IPS-18a (cell line): Measurements from ENCODE around the gene NUDT19.
"Not testable (repeated sequence)": the region's sequence is repeated elsewhere in the genome, so short reads cannot be mapped to it uniquely, and the experiment has no call there.

ENCODE experiments used
- H3K27ac ChIP-seq: one replicate; pipeline ENCODE4 v1.5.1; 2013; ENCODE audit warnings: low read length
- H3K27me3 ChIP-seq: one replicate; pipeline ENCODE4 v1.6.1; 2013; ENCODE audit warnings: mild to moderate bottlenecking, low read length; ENCODE audit not compliant: control insufficient read depth, insufficient read depth
- H3K36me3 ChIP-seq: one replicate; pipeline ENCODE4 v1.6.1; 2013; ENCODE audit warnings: low read depth, low read length; ENCODE audit not compliant: control insufficient read depth
- H3K4me1 ChIP-seq: one replicate; pipeline ENCODE4 v1.6.1; 2013; ENCODE audit warnings: low read depth, low read length; ENCODE audit not compliant: control insufficient read depth
- H3K4me3 ChIP-seq: one replicate; pipeline ENCODE4 v1.5.1; 2013; ENCODE audit warnings: low read length
- H3K9ac ChIP-seq: one replicate; pipeline ENCODE4 v1.6.1; 2013; ENCODE audit warnings: mild to moderate bottlenecking, low read length, moderate library complexity
- H3K9me3 ChIP-seq: one replicate; pipeline ENCODE4 v1.6.1; 2013; ENCODE audit warnings: low read depth, low read length; ENCODE audit not compliant: control insufficient read depth

The NUDT19 gene

GRCh38 chr19:32719611-32720059, 28.0 kb downstream of the NUDT19 start, which contains the start of gene TDRD12:
Gene TDRD12, plus strand, starts transcription at chr19:32719767. Its CDS starts 306 bp downstream, at chr19:32720073.
- Histone ChIP-seq H3K4me1 (peaks cover 5% of the 10 kb centered on the region), H3K4me3 (no peak within 1 kb of the TSS), H3K9ac (no peak within 1 kb of the TSS), H3K27ac (no peak within 1 kb of the TSS), H3K9me3 (no peaks in the 10 kb centered on the region), H3K27me3 (no peaks in the 10 kb centered on the region), H3K36me3 (no peaks in the 10 kb centered on the region)

DNA sequence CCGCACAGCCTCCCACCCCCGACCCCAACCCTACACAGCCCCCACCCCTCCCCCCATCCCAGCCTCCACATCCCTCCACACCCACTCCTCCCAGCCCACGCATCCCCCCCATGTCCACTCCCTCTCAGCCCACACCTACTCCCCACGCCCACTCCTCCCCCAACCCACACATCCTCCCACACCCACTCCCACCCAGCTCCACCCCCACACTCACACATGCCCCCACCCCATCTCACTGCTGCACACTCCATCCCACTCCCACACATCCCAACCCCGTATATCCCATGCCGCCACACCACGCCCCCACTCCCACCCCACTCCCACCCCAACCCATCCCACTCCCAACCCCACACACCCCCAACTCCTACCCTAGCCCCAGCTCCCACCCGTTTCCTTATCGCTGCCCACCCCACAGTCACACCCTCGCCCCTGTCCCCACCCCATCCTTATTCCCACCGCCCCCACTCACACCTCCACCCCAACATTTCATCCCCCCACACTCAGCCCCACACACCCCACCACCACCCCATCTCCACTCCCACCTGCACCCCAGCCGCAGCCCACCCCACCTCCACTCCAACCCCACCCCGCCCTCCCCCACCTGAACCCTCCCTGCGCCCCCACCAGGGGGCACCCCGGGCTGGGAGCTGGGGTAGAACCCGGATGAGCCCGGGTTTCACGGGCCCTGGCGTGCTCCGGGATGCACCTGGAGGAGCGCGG, 28.8 kb downstream of the NUDT19 start:
- Histone ChIP-seq H3K9ac (no peak overlapping the region), H3K4me1 (peaks cover 5% of the 10 kb centered on the region), H3K4me3 (no peak overlapping the region), H3K36me3 (no peaks in the 10 kb centered on the region), H3K27me3 (no peaks in the 10 kb centered on the region), H3K9me3 (no peaks in the 10 kb centered on the region), H3K27ac (no peak overlapping the region)

GRCh38 chr19:32720936-32721250, 29.3 kb downstream of the NUDT19 start:
- no peaks in the 10 kb centered on the region for H3K36me3 ChIP-seq
- H3K27ac ChIP-seq: no peak overlapping the region
- peaks cover 5% of the 10 kb centered on the region for H3K4me1 ChIP-seq
- H3K27me3 ChIP-seq: no peaks in the 10 kb centered on the region
- no peaks in the 10 kb centered on the region for H3K9me3 ChIP-seq
- H3K9ac ChIP-seq: no peak overlapping the region
- no peak overlapping the region for H3K4me3 ChIP-seq

DNA sequence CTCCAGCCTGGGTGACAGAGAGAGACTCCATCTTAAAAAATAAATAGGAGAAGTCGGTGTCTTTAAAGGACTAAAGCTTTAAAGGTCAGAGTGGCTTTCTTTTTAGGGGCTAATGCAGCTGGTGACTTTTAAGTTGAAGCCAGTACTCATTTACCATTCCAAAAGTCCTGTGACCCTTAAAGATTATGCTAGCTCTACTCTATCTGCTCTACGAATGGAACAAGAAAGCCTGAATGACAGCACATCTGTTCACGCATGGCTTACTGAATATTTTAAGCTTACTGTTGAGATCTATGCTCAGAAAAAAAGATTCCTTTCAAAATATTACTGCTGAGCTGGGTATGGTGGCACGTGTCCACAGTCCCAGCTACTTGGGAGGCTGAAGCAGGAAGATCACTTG, 44.3 kb downstream of the NUDT19 start:
- Histone ChIP-seq H3K27ac (no peak overlapping the region), H3K4me3 (no peak overlapping the region), H3K9me3 (no peaks in the 10 kb centered on the region), H3K9ac (no peak overlapping the region), H3K27me3 (peaks cover 3% of the 10 kb centered on the region), H3K4me1 (no peaks in the 10 kb centered on the region), H3K36me3 (no peaks in the 10 kb centered on the region)

- Histone ChIP-seq H3K9ac (no peak overlapping the region), H3K4me3 (no peak overlapping the region), H3K27me3 (peaks cover 3% of the 10 kb centered on the region)
Observed at GRCh38 chr19:32743021-32743420, 51.4 kb downstream of the NUDT19 start.

DNA sequence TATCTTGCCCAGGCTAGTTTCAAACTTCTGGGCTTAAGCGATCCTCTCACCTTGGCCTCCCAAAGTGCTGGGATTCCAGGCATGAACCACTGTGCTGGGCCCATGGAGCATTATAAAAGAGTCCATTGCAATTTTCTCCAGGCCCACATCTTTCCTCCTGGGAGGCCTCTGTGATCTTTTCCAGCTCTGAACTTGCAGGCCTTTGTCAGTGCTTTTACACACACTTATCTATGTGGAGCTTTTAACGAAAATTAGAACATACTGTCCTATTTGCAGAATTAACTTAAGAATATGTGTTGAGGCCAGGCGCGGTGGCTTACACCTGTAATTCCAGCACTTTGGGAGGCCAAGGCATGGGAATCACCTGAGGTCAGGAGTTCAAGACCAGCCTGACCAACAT, 51.8 kb downstream of the NUDT19 start:
- Histone ChIP-seq H3K27me3 (peaks cover 3% of the 10 kb centered on the region), H3K4me3 (no peak overlapping the region), H3K27ac (no peak overlapping the region), H3K4me1 (no peaks in the 10 kb centered on the region), H3K9ac (no peak overlapping the region), H3K36me3 (no peaks in the 10 kb centered on the region), H3K9me3 (no peaks in the 10 kb centered on the region)

More at GRCh38 chr19:32743021-32743420, 51.4 kb downstream of the NUDT19 start:
- H3K36me3 ChIP-seq: no peaks in the 10 kb centered on the region
- H3K27ac ChIP-seq: no peak overlapping the region
- no peaks in the 10 kb centered on the region for H3K9me3 ChIP-seq
- no peaks in the 10 kb centered on the region for H3K4me1 ChIP-seq

DNA sequence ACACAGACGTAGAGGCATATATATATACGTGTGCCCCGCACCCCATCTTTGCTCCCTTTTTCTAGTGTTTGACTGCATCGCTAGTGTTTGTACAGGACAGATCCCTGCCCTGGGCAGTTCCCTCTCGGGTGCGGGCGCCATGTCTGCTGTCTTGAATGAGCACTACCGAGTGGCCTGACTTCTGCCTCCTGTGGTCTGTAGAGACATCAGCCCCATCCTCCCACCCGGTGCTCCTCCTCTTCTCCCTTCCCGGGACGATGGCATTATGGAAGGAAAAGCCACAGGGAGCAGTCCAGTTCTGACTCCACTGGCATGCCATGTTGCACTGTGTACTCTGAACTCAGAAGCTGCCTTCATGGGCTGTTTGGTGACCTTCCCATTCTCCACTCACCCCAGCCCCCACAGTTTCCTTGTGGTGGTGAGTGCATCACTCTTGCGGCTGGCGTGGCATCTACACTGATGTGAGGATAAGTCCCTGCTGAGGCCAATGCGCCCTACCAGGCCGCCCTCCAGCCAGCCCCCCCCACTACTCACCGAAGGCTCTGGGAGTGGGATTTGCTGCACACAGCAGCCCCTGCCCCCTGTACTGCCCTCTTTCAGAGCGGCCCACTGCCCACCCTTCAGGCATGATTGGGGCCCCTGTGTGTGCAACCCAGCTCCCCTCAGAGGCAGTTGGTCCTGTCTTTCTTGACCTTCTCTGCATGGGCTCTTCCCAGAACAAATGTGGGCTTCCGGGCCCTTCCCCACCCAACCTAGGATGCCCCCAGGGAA, 53.1 kb downstream of the NUDT19 start:
- H3K27me3 ChIP-seq: peaks cover 3% of the 10 kb centered on the region
- H3K9me3 ChIP-seq: no peaks in the 10 kb centered on the region
- no peak overlapping the region for H3K9ac ChIP-seq
- no peaks in the 10 kb centered on the region for H3K4me1 ChIP-seq
- no peak overlapping the region for H3K27ac ChIP-seq
- no peaks in the 10 kb centered on the region for H3K36me3 ChIP-seq
- H3K4me3 ChIP-seq: no peak overlapping the region

DNA sequence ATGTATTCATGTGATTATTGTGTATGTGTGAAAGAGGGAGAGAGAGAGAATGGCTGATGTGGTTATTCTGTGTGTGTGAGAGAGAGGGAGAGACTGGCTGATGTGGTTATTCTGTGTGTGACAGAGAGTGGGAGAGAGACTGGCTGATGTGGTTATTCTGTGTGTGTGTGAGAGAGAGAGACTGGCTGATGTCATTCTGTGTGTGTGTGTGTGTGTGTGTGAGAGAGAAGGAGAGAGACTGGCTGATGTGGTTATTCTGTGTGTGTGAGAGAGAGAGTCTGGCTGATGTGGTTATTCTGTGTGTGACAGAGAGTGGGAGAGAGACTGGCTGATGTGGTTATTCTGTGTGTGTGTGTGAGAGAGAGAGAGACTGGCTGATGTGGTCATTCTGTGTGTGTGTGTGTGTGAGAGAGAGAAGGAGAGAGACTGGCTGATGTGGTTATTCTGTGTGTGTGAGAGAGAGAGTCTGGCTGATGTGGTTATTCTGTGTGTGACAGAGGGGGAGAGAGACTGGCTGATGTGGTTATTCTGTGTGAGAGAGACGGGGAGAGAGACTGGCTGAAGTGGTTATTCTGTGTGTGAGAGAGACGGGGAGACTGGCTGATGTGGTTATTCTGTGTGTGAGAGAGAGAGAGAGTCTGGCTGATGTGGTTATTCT, 54.1 kb downstream of the NUDT19 start:
- H3K9ac ChIP-seq, H3K4me1 ChIP-seq, H3K4me3 ChIP-seq, H3K27me3 ChIP-seq, H3K9me3 ChIP-seq, H3K36me3 ChIP-seq, H3K27ac ChIP-seq: not testable (repeated sequence)

GRCh38 chr19:32746631-32747196, 55.1 kb downstream of the NUDT19 start:
- not testable (repeated sequence) for H3K36me3 ChIP-seq, H3K27ac ChIP-seq, H3K27me3 ChIP-seq, H3K9ac ChIP-seq, H3K4me3 ChIP-seq, H3K9me3 ChIP-seq, H3K4me1 ChIP-seq

DNA sequence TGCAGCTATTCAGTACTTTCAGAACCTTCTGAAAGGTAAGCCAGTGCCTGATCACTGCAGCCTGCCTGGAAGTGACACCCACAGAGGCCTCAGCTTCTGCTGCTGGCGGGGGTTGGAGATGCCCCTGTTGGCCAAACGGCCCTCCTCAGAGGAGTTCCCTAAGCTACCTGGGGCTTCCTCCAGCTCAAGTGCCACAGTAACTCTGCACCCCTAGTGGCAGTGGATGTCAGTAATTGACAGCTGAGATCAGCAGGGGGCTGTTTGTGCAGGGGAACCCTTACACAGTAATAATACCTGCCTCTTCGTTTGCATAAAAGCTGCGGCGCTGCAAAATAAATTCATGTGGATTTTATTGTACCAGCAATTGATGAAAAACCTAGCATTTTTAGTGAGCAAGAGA, 56.9 kb downstream of the NUDT19 start:
- Histone ChIP-seq H3K4me3 (no peak overlapping the region), H3K9me3 (no peaks in the 10 kb centered on the region), H3K9ac (no peak overlapping the region), H3K27me3 (no peaks in the 10 kb centered on the region), H3K27ac (no peak overlapping the region), H3K36me3 (no peaks in the 10 kb centered on the region), H3K4me1 (no peaks in the 10 kb centered on the region)

DNA sequence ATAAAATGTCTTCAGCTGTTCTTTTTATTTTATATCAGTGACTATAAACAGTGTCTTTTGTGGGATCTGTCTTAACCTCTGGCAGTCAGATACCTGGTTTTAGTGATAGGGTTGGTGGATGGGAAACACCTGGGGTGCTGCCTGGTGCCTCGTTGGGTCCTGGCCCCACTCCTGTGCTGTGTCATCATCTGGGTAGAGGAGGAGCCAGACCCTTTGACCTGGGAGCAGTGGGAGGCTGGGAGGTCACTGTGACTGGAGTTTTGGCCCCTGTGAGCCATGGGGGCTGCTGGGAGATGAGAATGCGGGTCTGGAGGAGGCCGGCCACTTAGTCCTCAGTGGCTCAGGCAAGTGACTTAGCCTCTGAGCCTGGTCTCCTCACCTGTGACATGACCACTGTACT, 57.3 kb downstream of the NUDT19 start:
- Histone ChIP-seq H3K36me3 (no peaks in the 10 kb centered on the region), H3K9me3 (no peaks in the 10 kb centered on the region), H3K9ac (no peak overlapping the region), H3K27ac (no peak overlapping the region), H3K4me3 (no peak overlapping the region), H3K4me1 (no peaks in the 10 kb centered on the region), H3K27me3 (no peaks in the 10 kb centered on the region)
